ENCODE measurements around the gene THAP7.

DNA sequence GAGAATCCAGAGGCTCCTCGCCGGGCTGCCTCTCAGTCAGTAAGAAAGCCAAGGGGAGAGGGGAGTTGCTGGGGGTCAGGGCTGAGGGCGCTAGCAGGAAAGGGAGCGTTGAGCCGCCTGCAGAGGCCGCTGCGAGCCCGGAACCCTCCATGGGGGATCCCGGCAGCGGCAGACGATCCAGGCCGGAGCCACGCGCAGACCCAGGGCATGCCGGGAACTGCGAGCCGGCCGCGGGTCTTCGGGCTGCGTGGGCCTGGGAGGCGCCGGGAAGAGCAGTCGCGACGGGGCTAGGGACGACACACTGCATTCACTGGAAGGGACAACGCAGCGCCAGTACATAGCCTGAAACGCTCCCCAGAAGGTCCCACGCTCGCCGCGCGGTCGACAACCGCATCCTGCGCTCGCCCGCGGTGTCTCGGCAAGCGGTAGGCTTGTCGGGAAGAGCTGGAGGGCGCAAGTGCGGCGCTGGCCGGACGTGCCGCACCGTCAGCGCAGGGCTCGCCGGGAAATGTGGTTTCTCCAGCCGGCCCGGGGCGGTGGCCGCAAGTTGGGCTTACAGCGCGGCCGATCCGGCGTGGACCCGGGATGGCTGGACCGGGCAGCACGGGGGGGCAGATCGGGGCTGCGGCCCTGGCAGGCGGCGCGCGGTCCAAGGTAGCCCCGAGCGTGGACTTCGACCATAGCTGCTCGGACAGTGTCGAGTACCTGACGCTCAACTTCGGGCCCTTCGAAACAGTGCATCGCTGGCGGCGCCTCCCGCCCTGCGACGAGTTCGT, 19.9 kb downstream of the THAP7 start, which contains the start of gene LZTR1:
- TF ChIP-seq CTCF (conservative IDR thresholded peaks at IDR 0.05; ENCODE audit: low read depth, low read length) (peak; percentile 69), EZH2 (IDR thresholded peaks at IDR 0.05; ENCODE audit: borderline replicate concordance, low read depth, low read length, poor library complexity, severe bottlenecking) (no peak)

Measured in A673 (cell line).